T1000 (cell line): ENCODE measurements around the gene RPS6KB1.
"Not testable (repeated sequence)": the region's sequence is repeated elsewhere in the genome, so short reads cannot be mapped to it uniquely, and the experiment has no call there.

Source experiments
- DNase-seq: peaks from one replicate; lab custom pipeline; 2025; ENCODE audit warnings: mixed read lengths; lab: John Stamatoyannopoulos, UW

RPS6KB1 gene

GRCh38 chr17:59946433-59946832 is 53.5 kb downstream of the RPS6KB1 start:
- DNase-seq = not testable (repeated sequence)

GRCh38 chr17:59947310-59947709 is 54.4 kb downstream of the RPS6KB1 start:
- DNase-seq = not testable (repeated sequence)

GRCh38 chr17:59950049-59950448 is 57.1 kb downstream of the RPS6KB1 start:
- no peak for DNase-seq

- no peak for DNase-seq
Observed at GRCh38 chr17:59954856-59955255, 61.9 kb downstream of the RPS6KB1 start.

GRCh38 chr17:59959574-59959973 is 66.7 kb downstream of the RPS6KB1 start:
- not testable (repeated sequence) for DNase-seq

GRCh38 chr17:59962739-59963318 is 69.9 kb downstream of the RPS6KB1 start:
- no peak for DNase-seq

- peak; percentile 68 for DNase-seq
Observed at GRCh38 chr17:59963738-59964481, 71.0 kb downstream of the RPS6KB1 start.

- DNase-seq = peak; percentile 83
Observed at GRCh38 chr17:59964482-59965328, 71.8 kb downstream of the RPS6KB1 start, which contains the start of gene RNFT1. TSS of gene RNFT1 (minus strand) at chr17:59964740. CDS start at chr17:59964663, 77 bp downstream.

- DNase-seq = not testable (repeated sequence)
Observed at GRCh38 chr17:59971771-59972170, 78.8 kb downstream of the RPS6KB1 start.

GRCh38 chr17:59972778-59973177 is 79.9 kb downstream of the RPS6KB1 start:
- no peak for DNase-seq

GRCh38 chr17:59973483-59973882 is 80.6 kb downstream of the RPS6KB1 start:
- not testable (repeated sequence) for DNase-seq

- DNase-seq = not testable (repeated sequence)
Observed at GRCh38 chr17:59975166-59975565, 82.2 kb downstream of the RPS6KB1 start.

GRCh38 chr17:59996608-59997007 is 103.7 kb downstream of the RPS6KB1 start:
- DNase-seq = not testable (repeated sequence)
